HCT116 (cell line): ENCODE measurements around the gene TRPC4. TPM values are rescaled to one million over a fixed set of nuclear protein-coding genes. Genes with fewer than 3 reads are reported as not detected.

Experiments used
- ATAC-seq: fragments of 200-7000 bp; cut with Tn5 transposase; 2 replicates; pipeline ENCODE4 v1.9.1; 2020; ENCODE audit warnings: mild to moderate bottlenecking, moderate library complexity
- BruUV-seq: library from RNA; stranded (reverse); fragments of 400-500 nt; replicated peaks from 2 replicates; lab custom pipeline; 2021; lab: Mats Ljungman, UMichigan
- CTCF ChIA-PET: fragments of 300-600 bp; sonication (Branson Sonifier 250); formaldehyde crosslinking; loops from one replicate; lab custom pipeline; 2021; ENCODE audit warnings: antibody characterized with exemption; lab: Charles Lee
- POLR2A ChIA-PET: fragments of 300-600, 350-600 bp; sonication (Branson Sonifier 250); formaldehyde crosslinking; loops from one replicate; lab custom pipeline; 2021; ENCODE audit warnings: antibody characterized with exemption; lab: Charles Lee
- RAD21 ChIA-PET, 2 experiments: fragments of 300-600 bp; sonication (Branson Sonifier 250); formaldehyde crosslinking; loops; one replicate each; lab custom pipeline; 2023; ENCODE audit warnings: low total read pairs in 2 of 2; ENCODE audit not compliant: uncharacterized antibody in 2 of 2, unreplicated experiment in 2 of 2, low non-redundant PET in 1 of 2; lab: Charles Lee
- DNase-seq: peaks from one replicate; pipeline ENCODE4 v3.0.0-alpha.2; 2010; ENCODE audit warnings: low read depth, low spot score
- H2AFZ ChIP-seq: fragments of 200-600 bp; shearing (Covaris generic), sonication (generic); 2 replicates; pipeline ENCODE4 v1.6.1; 2017; ENCODE audit warnings: low read depth, mixed run types, mixed read lengths, antibody characterized with exemption, low read length; ENCODE audit not compliant: poor library complexity, severe bottlenecking
- H3K27ac ChIP-seq: 2 replicates; pipeline ENCODE4 v1.5.1; 2012; ENCODE audit warnings: low read depth, low read length
- H3K27me3 ChIP-seq: fragments of 200-600 bp; sonication (generic); 2 replicates; pipeline ENCODE4 v1.6.1; 2016; ENCODE audit warnings: mixed run types, low read length, mixed read lengths; ENCODE audit not compliant: insufficient read depth
- H3K36me3 ChIP-seq, 2 experiments: fragments of 200-500 bp in 1 of 2; fragments of 200-600 bp in 1 of 2; sonication (Bioruptor generic) in 1 of 2; sonication (generic) in 1 of 2; 2 replicates each; pipeline versions ENCODE4 v1.5.1 to v1.6.1; 2014 to 2016; ENCODE audit warnings: low read length in 2 of 2, inconsistent platforms in 1 of 2, mixed read lengths in 1 of 2, mixed run types in 1 of 2; ENCODE audit not compliant: insufficient read depth in 2 of 2, control insufficient read depth in 1 of 2
- H3K4me1 ChIP-seq, 2 experiments: fragments of 200-600 bp in 1 of 2; sonication (generic) in 1 of 2; 2 replicates each; pipeline versions ENCODE4 v1.5.1 to v1.6.1; 2012 to 2017; ENCODE audit warnings: low read length in 2 of 2, inconsistent platforms in 1 of 2, mild to moderate bottlenecking in 1 of 2, mixed read lengths in 1 of 2, mixed run types in 1 of 2, moderate library complexity in 1 of 2; ENCODE audit not compliant: insufficient read depth in 2 of 2, control insufficient read depth in 1 of 2
- H3K4me2 ChIP-seq: fragments of 200-600 bp; sonication (generic); 2 replicates; pipeline ENCODE4 v1.6.1; 2017; ENCODE audit warnings: mixed run types, low read length, mixed read lengths
- H3K4me3 ChIP-seq, 2 experiments: fragments of 200-600 bp in 1 of 2; sonication (generic) in 1 of 2; replicated peaks in 1 of 2; 2 replicates each; pipeline ENCODE4 v1.5.1; 2011 to 2016; ENCODE audit warnings: low read length in 2 of 2, control low read depth in 1 of 2, low read depth in 1 of 2, mild to moderate bottlenecking in 1 of 2, mixed read lengths in 1 of 2, mixed run types in 1 of 2
- H3K79me2 ChIP-seq: fragments of 200-600 bp; sonication (generic); 2 replicates; pipeline ENCODE4 v1.6.1; 2017; ENCODE audit warnings: mild to moderate bottlenecking, mixed run types, low read length, moderate library complexity, mixed read lengths; ENCODE audit not compliant: insufficient read depth
- H3K9ac ChIP-seq: fragments of 200-600 bp; sonication (generic); 2 replicates; pipeline ENCODE4 v1.6.1; 2016; ENCODE audit warnings: low read length, mixed read lengths
- H3K9me2 ChIP-seq: fragments of 200-600 bp; sonication (generic), shearing (Covaris generic); 2 replicates; pipeline ENCODE4 v1.6.1; 2017; ENCODE audit warnings: mixed run types, mild to moderate bottlenecking, moderate library complexity; ENCODE audit not compliant: insufficient read depth
- H3K9me3 ChIP-seq, 2 experiments: fragments of 200-500 bp in 1 of 2; fragments of 200-600 bp in 1 of 2; sonication (Bioruptor generic) in 1 of 2; sonication (generic) in 1 of 2; 2 replicates each; pipeline ENCODE4 v1.6.1; 2014 to 2017; ENCODE audit warnings: low read length in 2 of 2, mixed read lengths in 2 of 2, inconsistent platforms in 1 of 2, low read depth in 1 of 2, mild to moderate bottlenecking in 1 of 2, mixed run types in 1 of 2, moderate library complexity in 1 of 2; ENCODE audit not compliant: control insufficient read depth in 1 of 2, insufficient read depth in 1 of 2
- H4K20me1 ChIP-seq: fragments of 200-600 bp; sonication (generic), shearing (Covaris generic); 2 replicates; pipeline ENCODE4 v1.6.1; 2017; ENCODE audit warnings: mixed run types, mild to moderate bottlenecking, moderate library complexity; ENCODE audit not compliant: insufficient read depth
- ATF3 ChIP-seq: IDR thresholded peaks from 2 replicates; pipeline ENCODE4 v1.6.1; 2012
- CBX3 ChIP-seq: IDR thresholded peaks from 2 replicates; pipeline ENCODE4 v1.6.1; 2012; ENCODE audit warnings: low read depth
- CEBPB ChIP-seq: IDR thresholded peaks from 2 replicates; pipeline ENCODE4 v1.6.1; 2012; ENCODE audit warnings: low read depth
- EGR1 ChIP-seq: IDR thresholded peaks from 2 replicates; pipeline ENCODE4 v1.6.1; 2012; ENCODE audit warnings: low read depth
- ELF1 ChIP-seq: IDR thresholded peaks from 2 replicates; pipeline ENCODE4 v1.6.1; 2012; ENCODE audit warnings: low read depth, borderline replicate concordance
- EZH2 ChIP-seq: fragments of 200-600 bp; sonication (generic); IDR thresholded peaks from 2 replicates; pipeline ENCODE4 v1.6.1; 2017; ENCODE audit warnings: antibody characterized with exemption, mixed run types
- EZH2phosphoT487 ChIP-seq: fragments of 200-600 bp; IDR thresholded peaks from 2 replicates; pipeline ENCODE4 v1.6.1; 2018; ENCODE audit warnings: antibody characterized with exemption, borderline replicate concordance
- JUND ChIP-seq: IDR thresholded peaks from 2 replicates; pipeline ENCODE4 v1.6.1; 2012
- MAX ChIP-seq: IDR thresholded peaks from 2 replicates; pipeline ENCODE4 v1.6.1; 2012
- POLR2A ChIP-seq: IDR thresholded peaks from 2 replicates; pipeline ENCODE4 v1.7.0; 2011; ENCODE audit warnings: borderline replicate concordance; ENCODE audit not compliant: insufficient read depth, insufficient read length; ENCODE audit errors: extremely low read depth
- POLR2AphosphoS5 ChIP-seq: IDR thresholded peaks from 2 replicates; pipeline ENCODE4 v1.6.1; 2011; ENCODE audit warnings: mild to moderate bottlenecking, low read depth, low read length, moderate library complexity
- REST ChIP-seq: IDR thresholded peaks from 2 replicates; pipeline ENCODE4 v1.6.1; 2012; ENCODE audit warnings: low read depth
- SIN3A ChIP-seq: IDR thresholded peaks from 2 replicates; pipeline ENCODE4 v1.6.1; 2012; ENCODE audit warnings: low read depth
- SRF ChIP-seq: IDR thresholded peaks from 2 replicates; pipeline ENCODE4 v1.6.1; 2012; ENCODE audit warnings: low read depth
- TCF7L2 ChIP-seq: IDR thresholded peaks from 2 replicates; pipeline ENCODE4 v1.7.0; 2011; ENCODE audit warnings: borderline replicate concordance, inconsistent platforms; ENCODE audit not compliant: insufficient read depth, insufficient read length; ENCODE audit errors: extremely low read depth
- YY1 ChIP-seq: IDR thresholded peaks from 2 replicates; pipeline ENCODE4 v1.6.1; 2011; ENCODE audit warnings: low read length, low read depth, moderate library complexity, mild to moderate bottlenecking; ENCODE audit not compliant: insufficient replicate concordance; ENCODE audit errors: extremely low read depth
- ZBTB33 ChIP-seq: IDR thresholded peaks from 2 replicates; pipeline ENCODE4 v1.6.1; 2011; ENCODE audit warnings: mild to moderate bottlenecking, low read length, moderate library complexity; ENCODE audit not compliant: insufficient replicate concordance; ENCODE audit errors: extremely low read depth
- intact Hi-C: fragments of 100-400 bp; cut with micrococcal nuclease; formaldehyde crosslinking; loops from 2 replicates; pipeline ENCODE4 v1.10.0; 2022
- total RNA-seq: library from RNA; stranded (reverse); gene quantifications from one replicate; pipeline ENCODE4 v1.2.1, GENCODE V29; 2021; ENCODE audit not compliant: unreplicated experiment

TRPC4 gene
- total RNA-seq, 1 experiment from 2014 or later = not detected

GRCh38 chr13:37772644-37773043, 96.9 kb downstream of the TRPC4 start:
- Histone ChIP-seq H3K4me2 (no peak overlapping the region), H3K27ac (no peak overlapping the region), H3K9me2 (no peaks in the 10 kb centered on the region), H3K79me2 (no peaks in the 10 kb centered on the region), H3K4me1 (no peaks in the 10 kb centered on the region), H3K9ac (no peak overlapping the region), H4K20me1 (no peaks in the 10 kb centered on the region), H3K27me3 (no peaks in the 10 kb centered on the region), H3K9me3 (peaks cover 14 to 26% of the 10 kb centered on the region in 2 experiments; a peak in 2 of 4 replicates), H2AFZ (no peak overlapping the region), H3K4me3 (no peak overlapping the region), H3K36me3 (no peaks in the 10 kb centered on the region)
- TF ChIP-seq ELF1 (no peak), SRF (no peak), MAX (no peak), YY1 (no peak), ZBTB33 (no peak), CBX3 (no peak), EZH2 (no peak), EGR1 (no peak), EZH2phosphoT487 (no peak), POLR2AphosphoS5 (no peak), TCF7L2 (no peak), REST (no peak), SIN3A (no peak), ATF3 (no peak), CEBPB (no peak), POLR2A (no peak), JUND (no peak)
- BruUV-seq = no TSS peak
- intact Hi-C loops = no loop called here
- ChIA-PET RAD21 (no interaction called here), CTCF (no interaction called here), POLR2A (no interaction called here)
- ATAC-seq (no peak), DNase-seq (no peak)
